Stimulated activated CD8-positive, alpha-beta memory T cell treated with anti-CD3 and anti-CD28 coated beads, Interleukin-2, amount 100 ng/mL, for 1 hour (primary cell): Measurements from ENCODE around the gene CTSH.
"Not testable (repeated sequence)": the region's sequence is repeated elsewhere in the genome, so short reads cannot be mapped to it uniquely, and the experiment has no call there.

Source experiments
- DNase-seq, 2 donors: peaks; one replicate each; pipeline ENCODE4 v3.0.0-alpha.2; 2020; ENCODE audit warnings: low read depth in 2 of 2

CTSH gene

GRCh38 chr15:78922527-78922926, 22.3 kb downstream of the CTSH start:
- DNase-seq: no peak

GRCh38 chr15:78921940-78922339, 22.9 kb downstream of the CTSH start:
- DNase-seq: no peak

DNA sequence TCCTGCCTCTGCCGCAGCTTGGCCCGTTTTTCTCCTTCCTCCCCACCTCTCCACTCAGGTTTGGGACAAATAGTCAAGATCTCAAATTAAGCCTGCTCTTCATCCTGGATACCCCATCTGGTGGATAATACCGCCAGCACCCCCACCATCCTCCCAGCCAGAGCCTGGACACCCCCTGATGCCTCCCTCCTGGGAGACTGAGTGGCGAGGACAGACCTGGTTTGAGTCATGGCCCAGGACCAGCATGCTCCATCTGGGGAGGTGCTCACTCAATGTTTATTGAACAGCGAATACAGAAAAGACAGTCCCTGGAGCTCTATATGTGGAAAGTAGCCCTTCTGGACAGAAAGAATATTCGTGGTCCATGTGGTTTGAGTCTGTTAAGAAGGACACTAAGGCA, 23.3 kb downstream of the CTSH start:
- no peak for DNase-seq

DNA sequence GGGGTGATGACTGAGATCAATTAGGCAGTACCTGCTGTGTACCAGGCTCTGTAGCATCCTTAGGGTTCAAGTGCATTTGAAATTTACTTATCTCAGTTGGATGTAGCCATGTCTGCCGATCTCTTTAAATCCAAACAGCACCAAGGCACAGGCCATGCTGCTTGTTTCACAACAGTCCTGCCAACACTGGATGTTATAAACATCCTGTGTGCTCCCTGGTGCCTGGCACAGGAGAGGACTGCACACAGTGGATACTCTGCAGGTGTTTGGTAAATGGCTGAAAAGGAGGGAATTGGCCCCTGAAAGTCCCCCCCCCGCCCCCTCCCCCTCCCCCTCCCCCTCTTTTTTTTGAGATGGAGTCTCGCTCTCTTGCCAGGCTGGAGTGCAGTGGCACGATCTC, 27.0 kb downstream of the CTSH start:
- DNase-seq: no peak

- DNase-seq: no peak
Observed at GRCh38 chr15:78916088-78916487, 28.8 kb downstream of the CTSH start.

DNA sequence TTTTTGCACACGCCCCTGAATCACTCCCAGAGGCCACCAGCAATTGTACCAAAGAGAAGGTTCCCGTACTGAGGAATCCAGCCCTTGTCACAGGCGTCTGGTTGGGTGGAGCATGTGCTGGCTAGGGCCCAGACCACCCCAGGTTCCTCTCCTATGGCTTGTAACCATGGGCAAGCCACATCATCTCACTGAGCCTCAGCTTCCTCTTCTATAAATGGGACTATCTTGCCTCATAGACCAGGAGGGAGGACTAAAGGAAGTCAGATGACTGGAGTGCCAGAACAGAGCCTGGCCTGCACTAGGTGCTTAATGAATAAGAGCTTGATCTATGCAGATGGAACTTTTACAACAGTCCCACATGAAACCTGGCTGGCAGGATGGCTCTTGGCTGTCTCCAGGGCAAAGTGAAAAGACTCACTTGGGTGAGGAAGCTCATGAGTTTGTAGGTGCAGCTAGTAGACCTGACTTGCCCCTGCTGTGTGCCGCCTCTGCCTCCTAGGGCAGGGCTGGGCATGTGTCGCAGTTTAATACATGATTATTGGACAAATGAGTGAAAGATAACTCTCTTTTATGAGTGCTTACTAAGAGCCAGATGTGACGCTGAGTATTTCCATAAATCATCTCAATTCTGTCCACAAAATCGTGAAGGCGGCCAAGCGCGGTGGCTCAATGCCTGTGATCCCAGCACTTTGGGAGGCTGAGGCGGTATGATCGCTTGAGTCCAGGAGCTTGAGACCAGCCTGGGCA, 29.3 kb downstream of the CTSH start:
- DNase-seq: no peak

GRCh38 chr15:78914027-78914764, 30.6 kb downstream of the CTSH start:
- DNase-seq: no peak

DNA sequence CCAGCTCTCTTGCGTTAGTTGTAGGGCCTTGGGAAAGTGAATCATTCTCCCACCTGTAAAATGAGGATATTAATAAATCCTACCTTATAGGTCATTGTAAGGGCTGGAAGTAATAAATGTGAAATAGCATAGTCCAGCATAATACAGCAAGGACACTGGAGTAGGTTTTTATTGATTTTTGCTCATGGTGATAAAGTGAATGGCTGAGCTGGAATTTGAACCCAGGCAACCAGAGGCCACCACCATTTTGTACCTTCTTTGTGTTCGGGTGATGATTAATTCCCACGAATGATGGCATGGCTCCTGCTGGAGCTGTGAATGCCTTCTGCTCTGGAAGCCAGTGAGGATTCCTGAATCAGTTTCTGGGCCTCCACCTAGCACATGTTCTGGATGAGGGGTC, 31.8 kb downstream of the CTSH start:
- DNase-seq: no peak

GRCh38 chr15:78912316-78912715, 32.5 kb downstream of the CTSH start:
- DNase-seq: no peak

- no peak for DNase-seq
Observed at GRCh38 chr15:78910271-78910670, 34.6 kb downstream of the CTSH start.

DNA sequence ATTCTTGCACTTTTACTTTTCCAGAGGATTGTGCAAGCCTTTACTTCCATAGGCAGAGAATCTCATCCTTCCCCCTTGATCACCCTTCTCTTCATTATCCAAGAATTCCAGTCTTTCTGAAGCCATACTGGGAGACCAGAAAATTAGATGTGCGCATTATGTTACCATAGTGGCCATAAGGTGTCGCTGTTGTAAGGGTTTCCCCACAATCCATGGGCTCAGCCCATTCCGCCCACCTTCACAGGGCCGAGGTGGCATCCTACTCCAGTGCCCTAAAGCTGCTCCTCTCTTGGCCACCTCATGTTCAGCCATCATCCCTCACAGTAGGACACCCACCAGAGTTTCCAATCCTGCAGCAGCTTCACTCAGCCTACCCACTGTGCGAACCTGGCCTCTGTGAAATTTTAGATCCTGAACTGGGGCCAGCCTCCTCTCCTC, 35.0 kb downstream of the CTSH start:
- DNase-seq: no peak

GRCh38 chr15:78909160-78909695, 35.6 kb downstream of the CTSH start:
- no peak for DNase-seq

DNA sequence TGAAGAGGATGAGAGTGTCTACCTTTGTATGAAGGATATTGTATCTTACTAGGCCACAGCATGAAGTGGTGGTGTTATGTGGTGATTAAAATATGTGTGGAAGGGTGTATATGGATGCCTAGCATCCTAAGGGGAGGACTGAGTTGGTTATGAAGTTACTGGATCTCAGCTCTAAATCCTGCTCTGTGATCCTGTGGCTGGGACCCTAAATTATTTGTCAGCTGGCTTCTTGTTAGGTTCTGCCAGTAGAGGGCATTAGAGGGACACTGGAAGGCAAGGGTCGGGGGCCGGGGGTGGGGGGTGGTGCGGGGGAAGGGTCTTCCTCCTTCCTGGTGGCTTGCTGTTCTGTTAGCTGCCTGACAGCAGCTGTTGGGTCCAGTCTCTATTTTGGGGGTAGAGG, 37.3 kb downstream of the CTSH start:
- DNase-seq: no peak

DNA sequence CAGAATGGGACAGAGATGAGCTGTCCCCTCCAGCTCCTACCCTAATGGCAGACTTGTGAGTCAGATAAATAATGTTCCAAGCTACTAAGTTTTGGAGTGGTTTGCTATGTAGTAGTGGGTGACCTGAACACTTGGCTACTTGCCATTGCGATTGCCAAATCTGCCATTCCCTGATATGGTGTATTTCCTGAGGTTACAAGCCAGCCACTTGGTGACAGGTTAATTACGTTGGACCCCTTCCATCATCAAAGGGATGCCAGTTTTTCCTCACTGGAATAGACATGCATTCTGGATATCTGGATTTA, 38.6 kb downstream of the CTSH start:
- DNase-seq: no peak

DNA sequence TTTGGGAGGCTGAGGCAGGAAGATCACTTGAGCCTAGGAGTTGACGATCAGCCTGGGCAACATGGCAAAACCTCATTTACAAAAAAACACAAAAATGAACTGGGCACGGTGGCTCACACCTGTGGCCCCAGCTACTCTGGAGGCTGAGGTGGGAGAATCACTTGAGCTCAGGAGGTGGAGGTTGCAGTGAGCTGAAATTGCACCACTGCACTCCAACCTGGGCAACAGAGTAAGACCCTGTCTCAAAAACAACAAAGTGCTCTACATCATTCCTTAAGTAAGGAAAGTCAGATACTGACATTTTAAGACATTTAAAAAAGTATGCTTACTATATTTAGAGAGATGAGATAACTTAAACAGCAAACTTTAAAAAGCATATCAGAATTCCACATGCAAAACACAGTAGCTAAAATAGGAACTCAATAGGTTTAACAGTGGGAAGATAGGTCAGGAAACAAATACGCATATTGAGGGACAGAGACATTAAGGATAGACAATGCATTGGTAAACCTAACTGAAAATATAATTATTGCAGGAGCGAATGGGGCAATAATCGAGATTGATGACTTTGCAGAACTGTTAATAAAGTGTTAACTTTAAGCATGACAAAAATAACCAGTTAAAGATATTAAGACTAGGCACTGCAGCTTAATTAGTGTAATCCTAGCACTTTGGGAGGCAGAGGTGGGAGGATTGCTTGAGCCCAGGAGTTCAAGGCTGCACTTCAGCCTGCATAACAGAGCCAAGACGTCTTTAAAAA, 40.1 kb downstream of the CTSH start:
- DNase-seq: no peak

GRCh38 chr15:78902281-78903032, 42.4 kb downstream of the CTSH start:
- DNase-seq: not testable (repeated sequence)

- DNase-seq: not testable (repeated sequence)
Observed at GRCh38 chr15:78900819-78901533, 43.9 kb downstream of the CTSH start.

GRCh38 chr15:78898540-78898939, 46.3 kb downstream of the CTSH start:
- no peak for DNase-seq

DNA sequence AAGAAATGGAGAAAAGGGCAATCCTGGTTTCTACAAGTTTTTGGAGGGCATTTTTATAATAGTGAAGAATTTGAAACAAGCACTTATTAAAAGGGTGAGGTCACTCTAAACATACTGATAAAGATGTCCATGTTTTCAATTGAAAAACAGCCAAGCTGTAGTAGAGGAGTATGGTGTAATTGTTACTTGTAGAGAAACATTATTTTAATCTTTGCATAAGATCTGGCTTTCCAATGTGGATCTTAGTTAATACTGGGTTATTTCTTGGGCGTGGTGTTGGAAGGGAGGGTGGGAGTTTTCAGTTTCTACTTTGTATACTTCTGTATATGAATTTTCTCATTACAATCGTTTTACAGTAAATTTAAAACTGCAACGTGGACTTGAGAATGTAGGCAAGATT, 49.4 kb downstream of the CTSH start:
- DNase-seq: no peak

GRCh38 chr15:78893538-78893937, 51.3 kb downstream of the CTSH start:
- no peak for DNase-seq

DNA sequence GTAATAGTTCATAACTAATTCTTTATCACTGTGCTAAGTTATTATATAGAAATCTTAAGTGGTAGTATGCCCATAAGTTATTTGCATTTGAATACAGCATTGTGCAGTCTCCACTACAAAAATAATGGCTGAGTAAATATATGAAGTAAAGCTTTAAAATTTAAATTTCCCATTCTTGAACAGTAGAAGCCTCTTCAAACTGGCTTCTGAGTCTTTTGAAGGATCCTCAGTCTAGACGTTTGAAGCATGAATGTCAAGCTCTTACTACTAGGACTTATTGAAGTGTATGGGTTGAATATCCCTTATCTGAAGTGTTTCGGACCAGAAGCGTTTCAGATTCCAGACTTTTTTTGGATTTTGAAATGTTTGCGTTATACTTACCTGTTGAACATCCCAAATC, 55.8 kb downstream of the CTSH start:
- DNase-seq: no peak
